NCI-H187 (cell line): ENCODE data around the gene RPH3AL.
"Not testable (repeated sequence)": the region's sequence is repeated elsewhere in the genome, so short reads cannot be mapped to it uniquely, and the experiment has no call there.

Experiments
- DNase-seq, 2 experiments: peaks; one replicate each; lab custom pipeline; 2025; lab: John Stamatoyannopoulos, UW

The RPH3AL gene

GRCh38 chr17:237406-237955 lies 115.1 kb downstream of the RPH3AL start:
- no peak for DNase-seq

- DNase-seq = no peak
Measured at GRCh38 chr17:236641-237405, 115.8 kb downstream of the RPH3AL start.

GRCh38 chr17:235831-236640 lies 116.6 kb downstream of the RPH3AL start:
- DNase-seq = no peak

GRCh38 chr17:234994-235830 lies 117.4 kb downstream of the RPH3AL start:
- not testable (repeated sequence) for DNase-seq

GRCh38 chr17:234163-234993 lies 118.2 kb downstream of the RPH3AL start:
- DNase-seq = not testable (repeated sequence)

GRCh38 chr17:233473-233941 lies 119.1 kb downstream of the RPH3AL start:
- DNase-seq = no peak

GRCh38 chr17:231966-232807 lies 120.4 kb downstream of the RPH3AL start:
- no peak for DNase-seq

- no peak for DNase-seq
Measured at GRCh38 chr17:231191-231965, 121.2 kb downstream of the RPH3AL start.

GRCh38 chr17:230395-230770 lies 122.2 kb downstream of the RPH3AL start:
- no peak for DNase-seq

- no peak for DNase-seq
Measured at GRCh38 chr17:229709-230394, 122.8 kb downstream of the RPH3AL start.

- DNase-seq = no peak
Measured at GRCh38 chr17:228951-229708, 123.5 kb downstream of the RPH3AL start.

GRCh38 chr17:227946-228615 lies 124.5 kb downstream of the RPH3AL start:
- no peak for DNase-seq

GRCh38 chr17:227078-227945 lies 125.3 kb downstream of the RPH3AL start:
- no peak for DNase-seq

- DNase-seq = no peak
Measured at GRCh38 chr17:226108-227077, 126.2 kb downstream of the RPH3AL start.

- DNase-seq = no peak
Measured at GRCh38 chr17:225551-225950, 127.1 kb downstream of the RPH3AL start.
